Adrenal gland (tissue), 12 donors: Measurements from ENCODE around the gene GPLD1. TPM values are rescaled to one million over a fixed set of nuclear protein-coding genes. Genes with fewer than 3 reads are reported as not detected.

Experiments used
- DNase-seq, 7 donors: peaks; one replicate each; pipeline ENCODE4 v3.0.0-alpha.2; 2019 to 2020
- H3K27ac ChIP-seq, 5 donors: fragments of 200-600 bp; sonication (generic) in 4 of 5; 1 replicate in 3 of 5; 2 replicates in 2 of 5; pipeline versions ENCODE4 v1.5.1 to v1.8.0; 2016 to 2020; ENCODE audit warnings: mild to moderate bottlenecking in 1 of 5
- H3K27me3 ChIP-seq: fragments of 200-600 bp; 2 replicates; pipeline ENCODE4 v1.8.0; 2021
- H3K36me3 ChIP-seq, 2 donors: fragments of 200-600 bp; replicated peaks in 1 of 2; 1 replicate in 1 of 2; 2 replicates in 1 of 2; pipeline versions ENCODE4 v1.5.1 to v1.8.0; 2018 to 2022
- H3K4me1 ChIP-seq, 2 donors: fragments of 200-600 bp; replicated peaks in 1 of 2; 1 replicate in 1 of 2; 2 replicates in 1 of 2; pipeline versions ENCODE4 v1.5.1 to v1.8.0; 2018 to 2021
- H3K4me3 ChIP-seq, 4 donors: fragments of 200-600 bp; sonication (generic) in 3 of 4; one replicate each; pipeline ENCODE4 v1.5.1; 2016 to 2018
- H3K9me3 ChIP-seq, 3 donors: fragments of 200-600 bp; sonication (generic) in 1 of 3; replicated peaks in 1 of 3; 1 replicate in 2 of 3; 2 replicates in 1 of 3; pipeline versions ENCODE4 v1.5.1 to v1.8.0; 2016 to 2021
- CTCF ChIP-seq, 6 experiments: fragments of 450-650 bp in 4 of 6; fragments of 200-600 bp in 2 of 6; sonication (generic) in 1 of 6; IDR thresholded peaks; 1 replicate in 5 of 6; 2 replicates in 1 of 6; pipeline versions ENCODE4 v1.5.1 to v1.8.0; 2016 to 2021; ENCODE audit warnings: antibody characterized with exemption in 6 of 6, mild to moderate bottlenecking in 2 of 6, moderate library complexity in 1 of 6
- POLR2A ChIP-seq, 2 donors: fragments of 450-650 bp; IDR thresholded peaks; one replicate each; pipeline ENCODE4 v1.6.1; 2017; ENCODE audit warnings: antibody characterized with exemption in 2 of 2, mild to moderate bottlenecking in 2 of 2, moderate library complexity in 1 of 2
- WGBS, 4 donors: extraction: QIAGEN DNeasy Blood & Tissue Kit in 2 of 4; methylation state at CpG; one replicate each; pipeline versions ENCODE4 v1.1.5 to v1.1.7; 2013 to 2017; 5-methylcytosine and 5-hydroxymethylcytosine counted together
- intact Hi-C, 2 donors: fragments of 100-400 bp; cut with DNase I; formaldehyde crosslinking; loops; one replicate each; pipeline versions ENCODE4 v1.14.1 to v1.15.0; 2022 to 2023
- polyA plus RNA-seq, 3 donors: library from polyadenylated mRNA; stranded (reverse); fragments of 200-250 nt in 2 of 3; fragments of 350-450 nt in 1 of 3; fragmentation: Illumina TruSeq in 1 of 3; extraction: RNeasy Lipid Tissue Mini Kit (QIAGEN cat#74804) in 1 of 3; gene quantifications; one replicate each; pipeline ENCODE4 v1.2.3, GENCODE V29; 2013 to 2014
- total RNA-seq, 9 donors: library from RNA; depleted of rRNA in 4 of 9; stranded (reverse); fragments of >200 nt in 4 of 9; fragments of 120-200 nt in 1 of 9; fragmentation: NEBNext Ultra II Directional in 1 of 9; extraction: Animal tissue kit (Norgen Biotek cat#: 25700) in 1 of 9; gene quantifications; one replicate each; pipeline versions ENCODE4 v1.1.0 to v1.2.4, GENCODE V29; 2013 to 2023
- donor health status: healthy with polysubstance abuse.
- donor health status: Bipolar disorder and iron deficiency.
- donor health status: DM: yes; HTN: yes; CAD: no.
- donor health status: DM: no; HTN: no; CAD: no.
- donor health status: DM: no; HTN: no; CAD: no.
- donor health status: DM: yes; HTN: yes; CAD: no.

The GPLD1 gene
- total and polyA plus RNA-seq, 12 donors = 0.34 to 1.8 (median 0.98) TPM

GRCh38 chr6:24394780-24395437 is 94.5 kb downstream of the GPLD1 start:
- H3K4me1 ChIP-seq = no peaks in the 10 kb centered on the region
- peaks cover 8% of the 10 kb centered on the region for H3K27me3 ChIP-seq
- 70 to 80% (median 76%) methylated on average over 4 of the region's 4 CpGs for WGBS, 4 donors
- H3K9me3 ChIP-seq = no peaks in the 10 kb centered on the region
- no peak overlapping the region for H3K27ac ChIP-seq
- no peak for DNase-seq
- no peak overlapping the region for H3K4me3 ChIP-seq
- TF ChIP-seq POLR2A (IDR thresholded peaks at IDR 0.05) = no peak
- TF ChIP-seq CTCF (IDR thresholded peaks at IDR 0.05) = no peak
- intact Hi-C loops = loop anchor here in 1 of 2 donors (10.0 kb wide), 1 partner anchor 110 kb away; no protein-coding TSS in a partner anchor
- H3K36me3 ChIP-seq = no peaks in the 10 kb centered on the region

- intact Hi-C loops = loop anchor here in 1 of 2 donors (10.0 kb wide), 1 partner anchor 109 kb away; no protein-coding TSS in a partner anchor
- Histone ChIP-seq H3K27ac (no peak overlapping the region), H3K27me3 (peaks cover 8% of the 10 kb centered on the region), H3K4me3 (no peak overlapping the region), H3K36me3 (no peaks in the 10 kb centered on the region), H3K4me1 (no peaks in the 10 kb centered on the region), H3K9me3 (no peaks in the 10 kb centered on the region)
- TF ChIP-seq POLR2A (IDR thresholded peaks at IDR 0.05) (no peak), CTCF (IDR thresholded peaks at IDR 0.05) (no peak)
- WGBS, 4 donors = 78 to 93% (median 89%) methylated on average over 2 of the region's 2 CpGs
- no peak for DNase-seq
Observed at GRCh38 chr6:24394061-24394779, 95.2 kb downstream of the GPLD1 start.

GRCh38 chr6:24391756-24392405 is 97.5 kb downstream of the GPLD1 start:
- Histone ChIP-seq H3K27ac (no peak overlapping the region), H3K4me1 (no peaks in the 10 kb centered on the region), H3K36me3 (no peaks in the 10 kb centered on the region), H3K9me3 (no peaks in the 10 kb centered on the region), H3K4me3 (no peak overlapping the region), H3K27me3 (peaks cover 8% of the 10 kb centered on the region)
- WGBS, 4 donors = 66 to 82% (median 79%) methylated on average over 2 of the region's 2 CpGs
- no peak for DNase-seq
- no peak for TF ChIP-seq CTCF (IDR thresholded peaks at IDR 0.05)
- no peak for TF ChIP-seq POLR2A (IDR thresholded peaks at IDR 0.05)
- intact Hi-C loops = loop anchor here in 1 of 2 donors (10.0 kb wide), 1 partner anchor 107 kb away; no protein-coding TSS in a partner anchor

GRCh38 chr6:24391208-24391607 is 98.2 kb downstream of the GPLD1 start:
- H3K27me3 ChIP-seq = peaks cover 1% of the 10 kb centered on the region
- H3K27ac ChIP-seq = no peak overlapping the region
- no peaks in the 10 kb centered on the region for H3K9me3 ChIP-seq
- intact Hi-C loops = loop anchor here in 1 of 2 donors (10.0 kb wide), 1 partner anchor 106 kb away; no protein-coding TSS in a partner anchor
- H3K4me1 ChIP-seq = no peaks in the 10 kb centered on the region
- no peaks in the 10 kb centered on the region for H3K36me3 ChIP-seq
- no peak for TF ChIP-seq CTCF (IDR thresholded peaks at IDR 0.05)
- no peak for TF ChIP-seq POLR2A (IDR thresholded peaks at IDR 0.05)
- DNase-seq = no peak
- WGBS, 4 donors = 48 to 62% (median 57%) methylated on average over 2 of the region's 2 CpGs
- no peak overlapping the region for H3K4me3 ChIP-seq
